DMS53 (cell line): Measurements from ENCODE around the gene USP51.
"Not testable (repeated sequence)": the region's sequence is repeated elsewhere in the genome, so short reads cannot be mapped to it uniquely, and the experiment has no call there.

Source experiments
- DNase-seq: peaks from one replicate; lab custom pipeline; 2025; lab: John Stamatoyannopoulos, UW

USP51 gene

GRCh38 chrX:55489314-55490009, at the start of gene USP51:
Gene USP51 (minus strand): TSS chrX:55489848. CDS start chrX:55488939, 909 bp downstream.
- DNase-seq, result peak; percentile 68

GRCh38 chrX:55524487-55524886, 34.8 kb upstream of the USP51 start:
- peak; percentile 6 for DNase-seq

GRCh38 chrX:55523356-55523755, 33.7 kb upstream of the USP51 start:
- DNase-seq, result no peak

- DNase-seq, result no peak
Measured at GRCh38 chrX:55522596-55523276, 33.1 kb upstream of the USP51 start.

GRCh38 chrX:55521687-55522086, 32.0 kb upstream of the USP51 start:
- DNase-seq, result no peak

GRCh38 chrX:55516794-55517481, 27.3 kb upstream of the USP51 start:
- DNase-seq, result not testable (repeated sequence)

- not testable (repeated sequence) for DNase-seq
Measured at GRCh38 chrX:55513045-55513737, 23.5 kb upstream of the USP51 start.

GRCh38 chrX:55508410-55509152, 18.9 kb upstream of the USP51 start:
- DNase-seq, result not testable (repeated sequence)

- not testable (repeated sequence) for DNase-seq
Measured at GRCh38 chrX:55507699-55508098, 18.1 kb upstream of the USP51 start.

- not testable (repeated sequence) for DNase-seq
Measured at GRCh38 chrX:55507010-55507409, 17.4 kb upstream of the USP51 start.

- DNase-seq, result peak; percentile 7
Measured at GRCh38 chrX:55490974-55491373, 1.3 kb upstream of the USP51 start.

GRCh38 chrX:55490121-55490520, 473 bp upstream of the USP51 start:
- no peak for DNase-seq

GRCh38 chrX:55488593-55489313, 895 bp downstream of the USP51 start:
- DNase-seq, result peak; percentile 69

GRCh38 chrX:55488006-55488592, 1.5 kb downstream of the USP51 start:
- DNase-seq, result no peak

- no peak for DNase-seq
Measured at GRCh38 chrX:55487143-55487542, 2.5 kb downstream of the USP51 start.

- peak; percentile 74 for DNase-seq
Measured at GRCh38 chrX:55486736-55487135, 2.9 kb downstream of the USP51 start.

- no peak for DNase-seq
Measured at GRCh38 chrX:55484948-55485347, 4.7 kb downstream of the USP51 start.

GRCh38 chrX:55480390-55481062, 9.1 kb downstream of the USP51 start:
- DNase-seq, result no peak

- not testable (repeated sequence) for DNase-seq
Measured at GRCh38 chrX:55479956-55480355, 9.7 kb downstream of the USP51 start.

- not testable (repeated sequence) for DNase-seq
Measured at GRCh38 chrX:55465791-55466190, 23.9 kb downstream of the USP51 start.
